Measurements from ENCODE around the gene IMPACT. TPM values are rescaled to one million over a fixed set of nuclear protein-coding genes. Genes with fewer than 3 reads are reported as not detected.

The IMPACT gene
- total and polyA plus RNA-seq, 2 donors (not counting 1 experiment from before 2014, with no cell fraction given): 5.0 to 11.1 TPM

- Histone ChIP-seq H2AFZ (ENCODE audit: insufficient read depth, low read depth, low read length, poor library complexity, severe bottlenecking) (no peak overlapping the region), H3K9ac (ENCODE audit: low read length) (no peak overlapping the region), H3K27me3 (replicated peaks in 1 of 4; ENCODE audit: control extremely low read depth in 1 of 4, control insufficient read depth in 3 of 4, insufficient read depth in 4 of 4, low read length in 3 of 4) (no peaks in the 10 kb centered on the region), H3K36me3 (replicated peaks in 1 of 2; ENCODE audit: control extremely low read depth in 1 of 2, control insufficient read depth in 1 of 2, extremely low read depth in 1 of 2, insufficient read depth in 2 of 2, low read length in 1 of 2) (no peaks in the 10 kb centered on the region), H3K4me1 (ENCODE audit: control insufficient read depth in 2 of 2, insufficient read depth in 2 of 2, low read length in 2 of 2) (no peaks in the 10 kb centered on the region), H3K27ac (ENCODE audit: low read length in 2 of 2) (no peak overlapping the region), H4K20me1 (ENCODE audit: control insufficient read depth, insufficient read depth, low read length, poor library complexity, severe bottlenecking) (no peaks in the 10 kb centered on the region), H3K9me3 (ENCODE audit: control extremely low read depth in 1 of 3, control insufficient read depth in 2 of 3, insufficient read depth in 1 of 3, low read length in 2 of 3) (peaks cover 0 to 1% (median 0%) of the 10 kb centered on the region in 3 donors), H3K4me3 (ENCODE audit: control extremely low read depth in 1 of 5, extremely low read depth in 1 of 5, insufficient read depth in 1 of 5, low read depth in 2 of 5, low read length in 4 of 5) (no peak overlapping the region), H3K4me2 (replicated peaks; ENCODE audit: low read depth, low read length, poor library complexity, severe bottlenecking) (no peak overlapping the region), H3K79me2 (ENCODE audit: control insufficient read depth, insufficient read depth, low read length) (no peaks in the 10 kb centered on the region)
- ChIA-PET CTCF (interaction anchor here (1.0 kb wide), 1 partner anchor 21 kb away, joined by 3 read pairs; no protein-coding TSS in a partner anchor), POLR2A (no interaction called here)
- ATAC-seq (ENCODE audit: low read depth): no peak
- intact Hi-C loops (cut with micrococcal nuclease): no loop called here
- Mint-ChIP-seq H3K27me3 (peaks cover 12% of the 10 kb centered on the region), H3K9me3 (ENCODE audit: insufficient read depth) (no peaks in the 10 kb centered on the region), H3K4me3 (no peak overlapping the region), H3K4me1 (no peaks in the 10 kb centered on the region), H3K27ac (no peak overlapping the region)
- TF ChIP-seq CTCF (IDR thresholded peaks at IDR 0.05): no peak
- TF ChIP-seq EZH2 (IDR thresholded peaks at IDR 0.05; ENCODE audit: borderline replicate concordance, insufficient read depth, low read depth, low read length, poor library complexity, severe bottlenecking): no peak
- 100% methylated on average over 1 of the region's 2 CpGs for WGBS (ENCODE audit: insufficient coverage)
- no peak for DNase-seq
Measured at GRCh38 chr18:24466771-24467170, 40.3 kb downstream of the IMPACT start.

- DNase-seq: no peak
- Histone ChIP-seq H3K27ac (ENCODE audit: low read length in 2 of 2) (no peak overlapping the region), H3K4me3 (ENCODE audit: control extremely low read depth in 1 of 5, extremely low read depth in 1 of 5, insufficient read depth in 1 of 5, low read depth in 2 of 5, low read length in 4 of 5) (no peak overlapping the region), H3K79me2 (ENCODE audit: control insufficient read depth, insufficient read depth, low read length) (no peaks in the 10 kb centered on the region), H3K4me2 (replicated peaks; ENCODE audit: low read depth, low read length, poor library complexity, severe bottlenecking) (no peak overlapping the region), H2AFZ (ENCODE audit: insufficient read depth, low read depth, low read length, poor library complexity, severe bottlenecking) (no peak overlapping the region), H3K4me1 (ENCODE audit: control insufficient read depth in 2 of 2, insufficient read depth in 2 of 2, low read length in 2 of 2) (no peaks in the 10 kb centered on the region), H3K9me3 (ENCODE audit: control extremely low read depth in 1 of 3, control insufficient read depth in 2 of 3, insufficient read depth in 1 of 3, low read length in 2 of 3) (peaks cover 0 to 1% (median 0%) of the 10 kb centered on the region in 3 donors), H3K9ac (ENCODE audit: low read length) (no peak overlapping the region), H3K27me3 (replicated peaks in 1 of 4; ENCODE audit: control extremely low read depth in 1 of 4, control insufficient read depth in 3 of 4, insufficient read depth in 4 of 4, low read length in 3 of 4) (no peaks in the 10 kb centered on the region), H4K20me1 (ENCODE audit: control insufficient read depth, insufficient read depth, low read length, poor library complexity, severe bottlenecking) (no peaks in the 10 kb centered on the region), H3K36me3 (replicated peaks in 1 of 2; ENCODE audit: control extremely low read depth in 1 of 2, control insufficient read depth in 1 of 2, extremely low read depth in 1 of 2, insufficient read depth in 2 of 2, low read length in 1 of 2) (no peaks in the 10 kb centered on the region)
- intact Hi-C loops (cut with micrococcal nuclease): no loop called here
- no peak for ATAC-seq (ENCODE audit: low read depth)
- Mint-ChIP-seq H3K4me1 (no peaks in the 10 kb centered on the region), H3K27me3 (peaks cover 7% of the 10 kb centered on the region), H3K27ac (no peak overlapping the region), H3K9me3 (ENCODE audit: insufficient read depth) (no peaks in the 10 kb centered on the region), H3K4me3 (no peak overlapping the region)
- WGBS (ENCODE audit: insufficient coverage): 100% methylated on average over 3 of the region's 3 CpGs
- ChIA-PET CTCF (no interaction called here), POLR2A (no interaction called here)
- TF ChIP-seq CTCF (IDR thresholded peaks at IDR 0.05): no peak
- TF ChIP-seq EZH2 (IDR thresholded peaks at IDR 0.05; ENCODE audit: borderline replicate concordance, insufficient read depth, low read depth, low read length, poor library complexity, severe bottlenecking): no peak
Measured at GRCh38 chr18:24470022-24470618, 43.6 kb downstream of the IMPACT start.
